HuH-7.5 (cell line): ENCODE results near the gene NR3C1.

Experiments
- DNase-seq: peaks from one replicate; pipeline ENCODE4 v3.0.0; 2011; ENCODE audit warnings: low spot score

Gene NR3C1

DNA sequence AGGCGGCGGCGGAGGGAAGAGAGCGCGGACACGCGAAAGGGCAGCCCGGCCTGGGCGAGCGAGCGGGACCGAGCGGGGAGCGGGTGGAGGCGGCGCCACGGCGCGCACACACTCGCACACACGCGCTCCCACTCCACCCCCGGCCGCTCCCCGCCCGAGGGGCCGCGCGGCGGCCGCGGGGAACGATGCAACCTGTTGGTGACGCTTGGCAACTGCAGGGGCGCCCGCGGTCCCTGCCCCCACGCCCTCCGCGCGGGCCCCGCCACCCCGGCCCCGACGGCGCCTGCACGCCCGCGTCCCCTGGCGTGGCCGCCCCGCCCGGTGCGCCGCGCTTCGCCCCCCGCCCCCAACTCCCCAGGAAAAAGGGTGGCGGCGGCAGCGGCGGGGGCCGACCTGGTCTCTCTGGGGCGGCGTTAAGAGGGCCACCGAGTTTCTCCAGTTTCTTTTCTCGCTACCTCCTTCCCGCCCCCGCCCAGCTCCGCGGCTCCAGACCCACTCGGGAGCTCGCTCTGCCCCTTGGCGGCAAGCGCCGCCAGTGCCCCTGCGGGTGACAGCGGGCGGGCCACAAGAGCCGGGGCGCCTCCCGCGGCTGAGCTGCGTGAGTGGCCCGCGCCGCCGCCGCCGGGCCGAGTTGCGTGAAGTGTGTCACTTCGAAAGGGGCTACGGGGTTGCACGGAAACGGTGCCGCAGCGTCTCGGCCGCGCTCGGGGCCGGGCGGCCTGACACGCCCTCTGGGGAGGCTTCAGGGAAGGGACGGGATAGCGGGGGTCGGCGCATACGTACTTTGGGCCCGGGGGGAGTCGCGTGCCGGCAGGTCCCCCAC lies at the start of gene NR3C1:
TSS of gene NR3C1 (minus strand) at position 94 of the 823 bp plus-strand sequence. CDS start 2,847 bp downstream, outside the sequence.
- DNase-seq = peak; percentile 63

DNA sequence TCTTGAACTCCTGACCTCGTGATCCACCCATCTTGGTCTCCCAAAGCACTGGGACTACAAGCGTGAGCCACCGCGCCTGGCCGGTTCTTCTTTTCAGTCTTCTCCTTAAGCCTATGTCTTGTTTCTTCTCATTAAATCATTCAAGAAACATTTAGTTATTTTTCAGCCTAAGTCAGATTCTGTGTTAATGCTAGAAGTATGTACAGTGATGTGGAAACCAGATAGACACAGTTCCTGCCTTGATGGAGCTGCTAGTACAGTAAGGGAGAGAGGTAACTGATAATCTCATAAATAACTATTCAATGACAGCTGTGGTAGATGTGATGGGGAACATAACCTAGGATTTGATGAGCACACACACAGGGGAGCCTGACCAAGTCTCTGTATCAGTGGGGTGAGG lies 46.3 kb upstream of the NR3C1 start:
- no peak for DNase-seq

DNA sequence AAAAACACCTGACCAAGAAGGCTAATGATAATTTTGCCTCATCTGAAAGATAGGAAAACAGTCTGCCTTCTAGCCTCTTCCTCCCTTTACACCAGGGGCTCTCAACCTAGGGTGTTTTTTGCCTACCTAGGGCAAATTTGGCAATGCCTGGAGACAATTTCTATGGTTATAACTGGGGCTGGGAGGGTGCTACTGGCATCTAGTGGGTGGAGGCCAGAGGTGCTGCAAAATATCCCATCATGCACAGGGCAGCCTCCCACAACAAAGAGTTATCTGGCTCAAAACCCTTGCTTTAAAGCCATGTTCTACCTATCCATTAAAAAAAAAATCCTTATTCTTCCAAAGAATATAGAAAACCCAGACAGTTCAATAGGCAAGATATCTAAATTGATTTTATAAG lies 45.0 kb upstream of the NR3C1 start:
- no peak for DNase-seq

DNA sequence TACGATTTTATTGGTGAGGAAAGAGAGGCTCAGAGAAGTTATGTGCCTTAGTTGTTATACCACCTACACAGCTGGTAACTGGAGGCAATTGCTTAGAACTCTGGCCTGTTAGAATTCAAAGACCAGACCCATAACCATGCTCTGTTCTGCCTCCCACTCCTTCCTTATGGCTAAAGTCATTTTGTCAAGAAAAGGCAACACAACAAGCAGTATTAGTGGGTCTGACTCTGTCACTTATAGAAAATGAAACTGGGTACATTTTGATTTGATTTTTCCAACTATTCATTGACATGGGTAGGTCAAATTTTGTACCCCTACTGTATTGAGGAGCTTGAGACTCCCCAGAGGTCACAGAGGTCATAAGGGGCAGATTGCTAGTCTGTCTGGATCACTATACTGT lies 44.5 kb upstream of the NR3C1 start:
- DNase-seq = no peak

DNA sequence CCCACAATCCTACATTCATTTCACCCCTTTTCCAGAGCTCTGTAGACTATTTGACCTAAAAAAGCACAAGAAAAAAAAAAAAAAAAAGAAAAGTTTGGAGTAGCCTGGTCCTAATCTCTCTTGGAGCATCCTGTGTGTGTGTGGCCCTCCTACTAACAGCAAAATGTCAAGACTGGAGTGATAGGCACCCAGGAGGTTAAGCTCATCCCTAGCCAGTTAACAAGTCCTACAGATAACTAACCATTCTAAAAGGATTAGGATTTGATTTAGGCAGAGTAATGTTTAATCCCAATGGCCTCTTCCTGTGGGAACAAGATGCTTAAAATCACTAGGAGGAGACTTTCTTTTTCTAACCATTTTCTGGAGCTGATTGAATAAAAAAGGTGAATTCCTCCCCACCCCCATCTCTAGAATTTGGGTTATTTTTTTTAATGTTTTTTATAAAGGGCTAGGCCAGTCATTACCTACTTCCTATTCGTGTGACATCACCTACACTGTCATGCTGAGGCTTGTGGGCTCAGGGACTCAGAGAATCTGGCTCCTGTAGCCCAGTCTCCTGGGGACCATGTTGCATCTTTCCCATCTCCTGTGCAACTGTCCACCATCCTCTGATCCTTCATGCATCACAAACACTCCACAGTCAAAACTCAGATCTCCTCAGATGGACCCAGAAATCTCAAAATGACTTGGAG lies 43.2 kb upstream of the NR3C1 start:
- DNase-seq = no peak

DNA sequence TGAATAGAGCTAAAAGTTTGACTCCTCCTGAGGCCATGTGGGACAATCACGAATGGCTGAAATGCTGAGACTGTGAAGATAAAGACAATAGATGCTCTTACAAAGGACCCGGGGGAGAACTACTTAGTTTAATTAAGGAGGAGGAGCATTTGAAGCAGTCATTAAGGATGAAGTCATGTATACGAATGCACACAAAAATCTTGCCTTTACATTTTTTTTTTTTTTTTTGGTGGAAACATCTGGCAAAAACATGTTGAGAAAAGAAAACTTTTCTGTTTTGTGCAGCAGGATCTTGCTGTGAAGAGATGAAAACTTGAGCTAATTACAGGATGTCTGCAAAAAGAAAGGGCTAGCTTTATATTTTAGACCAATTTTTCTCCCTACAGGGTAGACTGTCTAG lies 42.3 kb upstream of the NR3C1 start:
- DNase-seq = no peak

DNA sequence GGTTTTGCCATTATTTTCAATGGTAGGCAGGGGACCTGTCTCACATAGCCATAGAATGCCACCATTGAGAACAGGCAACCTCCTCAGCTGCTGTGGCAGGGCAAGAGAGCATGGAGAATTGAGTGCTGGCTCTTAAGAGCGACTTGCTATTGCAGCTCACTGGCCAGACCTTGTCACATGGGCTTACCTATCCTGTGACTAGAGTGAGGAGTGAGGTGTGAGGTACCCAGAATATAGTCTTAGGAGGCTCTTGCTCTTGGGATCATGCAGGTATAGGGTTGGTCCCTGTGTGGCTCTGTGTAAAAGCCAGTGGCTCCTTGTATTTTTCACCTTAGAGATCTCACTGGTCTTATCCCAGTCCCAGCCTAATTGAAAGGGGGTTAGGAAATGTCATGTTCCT lies 39.8 kb upstream of the NR3C1 start:
- DNase-seq = no peak

DNA sequence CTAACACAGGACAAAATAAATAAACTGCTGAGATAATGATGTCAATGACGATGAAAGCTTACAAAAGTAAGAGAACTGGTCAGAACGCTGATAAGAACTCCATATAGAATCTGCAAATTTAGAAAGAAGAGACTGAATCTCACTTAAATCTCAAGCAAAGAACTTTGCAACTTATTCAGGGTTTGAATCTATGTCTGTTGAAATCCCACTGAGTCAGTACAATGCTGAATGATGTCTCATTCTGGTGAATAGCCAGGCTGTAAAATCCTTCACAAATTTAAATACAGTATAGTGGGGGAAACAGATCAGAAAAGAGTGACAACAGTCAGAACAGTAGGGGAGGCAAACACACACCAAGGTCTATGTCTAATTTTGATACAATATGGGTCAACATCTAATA lies 38.9 kb upstream of the NR3C1 start:
- no peak for DNase-seq

DNA sequence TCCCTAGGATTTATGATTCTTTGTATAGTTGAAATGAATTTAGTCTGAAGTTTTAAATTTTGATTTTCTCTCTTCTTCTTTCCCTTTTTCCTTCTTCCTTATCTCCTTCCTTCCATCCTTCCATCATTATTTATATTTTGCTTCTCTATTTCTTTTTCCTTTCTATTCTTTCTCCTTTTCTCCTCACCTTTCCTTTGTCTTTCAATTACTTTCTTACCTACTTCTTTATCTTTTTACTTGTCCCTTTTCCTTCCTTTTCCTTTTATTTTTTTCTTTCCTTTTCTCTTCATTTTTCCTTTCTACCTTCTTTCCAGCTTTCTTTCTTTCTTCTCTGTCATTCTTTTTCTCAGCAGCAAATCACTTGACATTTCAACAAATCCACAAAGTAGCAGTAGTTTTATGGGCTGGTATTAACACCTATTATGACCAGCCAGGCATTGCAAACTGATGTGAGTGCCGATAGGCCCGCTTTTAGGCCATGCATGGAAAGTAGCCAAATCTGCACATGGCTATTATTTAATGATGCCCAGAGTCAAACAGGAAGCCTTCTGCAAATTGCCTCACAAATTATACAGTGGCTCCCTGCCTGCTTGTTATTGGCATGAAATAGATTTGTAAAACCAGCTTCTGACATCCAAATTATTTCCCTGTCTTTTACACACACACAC lies 37.1 kb upstream of the NR3C1 start:
- DNase-seq = no peak

DNA sequence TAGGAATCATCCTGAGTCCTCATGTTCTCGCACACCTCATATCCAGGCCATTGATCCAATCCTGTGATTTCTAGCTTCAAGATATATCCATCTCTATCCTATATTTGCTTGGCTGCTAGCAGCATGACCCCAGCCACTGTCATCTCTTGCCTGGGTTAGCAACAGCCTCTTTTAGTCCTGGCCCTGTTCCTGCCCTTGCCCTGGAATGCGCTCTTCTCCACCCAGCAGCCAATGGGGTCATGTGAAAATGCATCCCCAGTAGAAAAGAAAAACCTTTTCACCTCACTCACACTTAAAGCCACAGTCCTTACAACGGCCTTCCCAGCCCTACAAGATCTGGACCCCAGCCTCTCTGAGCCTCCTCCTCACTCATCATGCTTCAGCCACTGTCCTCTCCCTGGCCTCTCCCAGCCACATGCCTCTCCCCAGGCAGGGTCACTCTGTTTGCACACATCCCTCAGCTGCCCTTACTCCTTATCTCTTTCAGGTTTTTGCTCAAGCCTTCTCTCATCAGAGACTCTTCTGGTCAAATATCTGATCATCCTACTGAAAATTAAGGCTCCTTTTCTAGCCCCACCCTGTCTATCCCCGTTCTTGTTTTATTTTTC lies 34.3 kb upstream of the NR3C1 start:
- DNase-seq = no peak

DNA sequence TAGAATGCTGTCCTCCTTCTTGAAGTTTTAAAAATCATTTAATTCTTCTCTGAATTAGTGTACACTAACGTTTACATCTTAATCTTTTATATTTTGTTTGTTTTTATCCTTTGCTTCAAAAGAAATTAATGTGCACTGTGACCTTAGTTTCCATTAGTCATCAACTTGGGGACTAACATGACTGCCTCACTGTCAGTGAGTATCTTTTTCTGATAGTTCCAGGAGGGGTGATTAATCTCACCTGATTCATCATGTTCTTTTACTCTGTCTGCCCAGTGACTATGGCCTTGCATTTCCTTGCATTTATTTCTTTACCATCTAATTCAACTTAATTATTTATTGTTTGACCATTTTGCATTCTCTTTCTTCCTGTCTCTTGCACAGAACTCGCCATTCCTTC lies 33.4 kb upstream of the NR3C1 start:
- no peak for DNase-seq

DNA sequence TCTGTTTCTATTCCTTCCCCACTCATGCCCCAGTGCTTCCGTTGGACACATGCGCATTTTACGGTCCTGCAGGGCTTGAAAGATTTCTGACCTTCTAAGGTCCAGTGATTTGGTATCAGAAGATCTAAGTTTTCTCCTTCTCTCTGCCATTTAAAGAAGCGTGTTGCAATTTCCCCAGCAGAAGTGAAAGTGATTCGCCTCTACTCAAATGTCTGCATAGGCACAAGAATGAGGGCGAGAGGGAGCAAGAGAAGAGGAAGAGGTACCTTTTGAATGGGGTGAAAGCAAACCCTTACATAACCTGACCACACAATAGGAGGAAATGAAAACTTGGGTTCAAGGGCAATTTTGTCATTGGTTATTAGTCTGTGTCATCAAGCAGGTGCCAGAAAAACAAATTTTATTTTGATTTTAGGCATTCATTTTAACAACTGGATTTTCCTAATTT lies 31.7 kb upstream of the NR3C1 start:
- no peak for DNase-seq

DNA sequence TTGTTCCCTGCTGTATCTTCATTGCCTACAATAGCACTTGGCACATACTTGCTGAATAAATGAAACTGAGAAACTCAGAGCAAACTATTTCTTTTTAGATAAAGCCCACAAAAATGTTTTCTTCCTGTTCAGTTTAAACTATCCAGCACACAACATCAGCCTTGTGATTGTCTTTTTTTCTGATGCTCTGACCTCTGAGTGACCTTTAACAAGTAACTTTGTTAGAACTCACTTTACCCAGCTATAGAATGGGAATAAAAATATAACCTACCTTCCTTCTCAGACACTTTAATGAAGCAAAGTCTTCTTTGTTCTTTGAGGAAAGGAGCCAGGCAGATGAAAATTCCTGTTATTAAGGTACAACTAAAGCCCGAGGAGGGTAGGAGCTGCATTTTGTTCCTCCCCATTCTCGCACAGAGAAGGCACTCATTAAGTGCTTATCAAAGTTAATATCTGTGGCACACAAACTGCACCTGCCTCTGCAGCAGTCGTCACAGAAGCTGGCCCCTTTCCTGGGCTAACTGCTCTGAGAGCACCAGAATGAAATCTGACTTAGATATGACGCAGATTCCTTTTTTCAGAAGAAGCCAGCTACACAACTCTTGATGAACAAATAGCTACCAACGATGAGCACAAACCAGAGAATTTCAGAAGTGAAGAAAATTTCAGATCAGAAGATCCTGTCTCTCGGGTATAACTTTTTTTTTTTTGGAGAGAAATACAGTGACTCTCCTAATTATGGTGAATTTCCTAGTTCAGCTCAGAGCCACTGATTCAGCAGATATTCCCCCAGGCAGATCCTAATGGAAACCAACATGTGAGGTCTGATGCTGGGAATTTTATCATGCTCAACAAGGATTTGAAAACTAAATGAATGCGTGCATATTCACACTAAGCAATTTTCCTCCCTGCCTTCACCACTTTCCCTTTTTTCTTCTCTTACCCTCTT lies 31.0 kb upstream of the NR3C1 start:
- DNase-seq = no peak

DNA sequence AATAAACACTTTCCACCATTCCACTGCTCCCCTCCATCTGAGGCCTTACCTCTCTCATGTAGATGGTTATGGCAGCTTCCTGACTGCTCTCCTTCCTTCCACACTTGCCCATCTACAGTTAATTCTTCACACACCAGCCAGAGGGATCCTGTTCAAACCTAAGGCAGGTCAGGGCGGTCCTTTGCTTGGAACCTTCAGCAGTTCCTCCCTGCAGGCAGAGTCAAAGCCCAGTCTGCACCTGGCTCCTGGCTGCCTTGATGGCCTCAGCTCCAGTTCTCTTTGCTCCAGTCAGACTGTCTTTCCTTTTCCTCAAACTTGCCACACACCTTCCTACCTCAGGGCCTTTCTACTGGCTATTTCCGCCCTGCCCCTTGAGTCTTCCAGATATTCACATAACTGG lies 30.2 kb upstream of the NR3C1 start:
- no peak for DNase-seq

DNA sequence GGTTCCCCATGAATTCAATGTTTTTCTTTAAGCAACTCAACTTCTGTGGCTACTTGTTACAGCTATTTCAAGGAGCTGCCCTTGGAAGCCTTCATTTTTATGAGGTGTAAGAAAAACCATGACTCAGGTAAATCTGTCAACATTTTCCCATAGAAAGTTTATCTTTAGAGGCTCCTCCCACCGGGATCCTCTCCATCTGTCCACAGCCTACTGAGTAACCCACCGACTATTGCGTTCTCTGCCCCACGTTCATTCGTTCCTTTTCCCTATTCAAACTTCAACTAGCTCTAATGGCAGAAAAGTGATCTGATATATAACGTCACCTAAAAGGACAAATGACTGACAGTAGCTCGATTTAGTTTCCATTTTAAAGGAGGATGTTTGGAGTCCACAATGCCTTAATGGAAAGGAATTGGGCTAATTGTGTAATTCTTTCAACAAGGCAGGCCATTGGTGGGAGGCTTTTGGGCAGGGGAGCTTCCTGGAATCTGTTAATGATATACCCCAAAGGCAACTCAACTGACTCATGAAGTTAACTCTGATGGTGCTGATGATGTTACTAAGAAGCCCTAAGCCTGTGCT lies 29.3 kb upstream of the NR3C1 start:
- no peak for DNase-seq

DNA sequence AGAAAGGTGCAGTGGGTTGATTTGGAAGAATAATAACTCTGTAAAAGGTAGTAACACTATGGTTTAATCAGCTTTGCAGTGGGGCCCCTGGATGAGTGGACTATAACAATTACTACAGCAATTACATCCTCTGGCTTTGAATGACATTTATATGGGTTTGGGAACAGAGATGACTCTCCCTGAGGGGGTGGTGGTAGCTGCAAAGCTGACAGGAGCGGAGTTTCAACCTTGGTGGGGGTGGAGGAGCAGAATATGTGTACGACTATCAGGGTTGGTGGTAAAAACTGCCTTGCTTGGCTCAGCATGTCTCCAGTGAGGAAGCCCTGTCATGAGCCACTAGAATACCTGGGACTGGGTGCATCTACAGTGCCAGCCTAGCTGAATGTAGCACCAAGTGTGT lies 28.3 kb upstream of the NR3C1 start:
- DNase-seq = no peak

DNA sequence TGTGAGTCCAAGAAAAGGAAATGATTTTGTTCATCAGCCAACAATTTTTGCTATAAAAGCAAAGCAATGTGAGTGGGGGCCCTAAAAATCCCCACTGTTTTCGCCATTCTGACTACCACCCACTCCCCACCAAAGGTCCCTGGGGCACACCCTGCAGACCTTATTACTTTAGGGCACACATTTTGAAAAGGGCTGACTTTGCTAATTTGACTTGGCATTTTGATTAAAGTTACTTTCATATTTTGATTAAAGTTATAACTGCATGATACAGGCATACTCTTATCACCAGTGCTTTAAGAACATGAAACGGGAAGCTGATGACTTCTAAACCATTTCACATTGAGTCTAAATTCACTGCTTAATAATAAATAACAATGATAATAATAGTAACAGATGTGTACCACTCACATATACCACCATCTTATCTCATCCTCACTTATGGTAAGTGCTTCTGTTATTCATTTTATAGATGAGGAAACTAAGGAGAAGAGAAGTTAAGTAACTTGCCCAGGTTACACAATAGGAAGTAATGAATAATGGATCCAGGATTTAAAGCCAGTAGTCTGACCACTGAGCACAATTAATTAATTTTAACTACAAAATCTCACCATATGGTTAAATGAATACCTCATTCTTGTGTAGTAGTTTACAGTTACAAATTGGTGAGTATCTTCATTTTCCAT lies 25.4 kb upstream of the NR3C1 start:
- DNase-seq = no peak

DNA sequence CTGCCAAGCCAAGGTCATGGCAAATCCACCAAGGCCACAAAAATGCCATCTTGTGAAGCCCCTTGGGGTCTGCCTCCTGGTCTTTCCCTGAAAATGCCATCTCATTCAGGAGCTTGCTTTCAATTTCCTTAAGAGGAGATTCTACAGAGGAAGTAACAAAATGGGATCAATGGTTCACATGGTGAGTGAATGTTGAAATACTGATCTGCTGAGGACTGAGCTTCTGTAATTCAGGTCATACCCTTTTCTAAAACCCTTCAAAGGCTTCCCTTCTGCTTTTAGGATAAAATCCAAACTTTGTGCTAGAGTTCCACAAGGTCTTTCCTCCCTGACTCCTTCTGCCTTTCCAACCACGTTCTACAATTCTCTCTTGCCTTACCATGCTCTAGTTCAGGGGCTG lies 24.7 kb upstream of the NR3C1 start:
- no peak for DNase-seq

DNA sequence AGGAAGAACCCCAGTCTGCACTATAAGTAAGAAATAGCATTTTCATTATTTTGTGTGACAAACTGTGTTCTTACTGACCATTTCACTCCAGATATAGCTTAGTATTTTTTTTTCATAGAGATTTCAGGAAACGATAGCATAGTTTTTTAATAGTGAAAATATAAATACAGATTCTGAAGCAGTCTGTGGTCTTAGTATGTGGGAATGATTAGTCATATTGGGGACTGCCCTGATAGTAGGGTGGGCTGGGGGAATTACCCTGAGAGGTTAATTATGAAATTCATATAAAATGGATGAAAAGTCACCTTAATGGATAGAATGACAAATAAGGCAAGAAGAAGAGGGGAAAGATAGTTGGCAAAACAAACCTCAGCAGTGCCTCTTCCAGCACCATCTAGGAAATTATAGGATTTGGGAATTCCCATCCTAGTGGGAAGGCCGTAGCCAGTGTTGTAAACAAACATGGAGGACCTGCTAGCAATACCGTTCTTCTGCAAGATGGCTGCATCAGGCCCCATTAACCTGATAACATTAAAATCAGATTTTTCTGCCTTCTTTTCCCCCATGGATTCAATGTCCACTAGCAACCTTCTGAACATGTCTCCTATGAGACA lies 23.7 kb upstream of the NR3C1 start:
- DNase-seq = no peak

DNA sequence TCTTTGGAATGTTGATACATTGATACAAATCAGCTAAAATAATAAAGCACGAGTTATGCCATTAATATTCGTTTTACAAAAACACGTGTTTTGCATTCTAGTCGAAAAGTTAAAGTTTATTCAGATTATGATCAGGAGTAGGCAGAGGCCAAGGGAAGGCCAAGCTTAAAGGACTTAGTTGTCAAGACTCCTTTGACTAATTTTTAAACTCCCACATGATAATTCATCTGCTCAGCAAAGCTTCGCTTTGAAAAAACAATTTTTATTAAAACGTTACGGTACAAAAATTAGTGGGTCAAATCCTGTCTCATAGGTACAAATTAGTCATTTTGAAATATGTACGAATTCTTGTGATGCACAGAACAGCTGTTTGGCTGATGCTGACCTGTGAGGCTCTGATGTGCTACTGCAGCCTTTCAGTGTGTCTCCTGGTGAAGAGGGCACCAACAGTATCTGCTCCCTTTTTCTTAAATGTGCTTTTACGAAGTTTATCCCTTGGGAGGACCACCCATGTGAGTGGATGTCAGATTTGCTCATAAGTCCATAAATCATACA lies 23.0 kb upstream of the NR3C1 start:
- DNase-seq = no peak
